Activated CD8-positive, alpha-beta memory T cell treated with anti-CD3 and anti-CD28 coated beads for 24 hours (primary cell): ENCODE data around the gene FLCN.

ENCODE experiments used
- DNase-seq: peaks from one replicate; pipeline ENCODE4 v3.0.0-alpha.2; 2020

The FLCN gene

DNA sequence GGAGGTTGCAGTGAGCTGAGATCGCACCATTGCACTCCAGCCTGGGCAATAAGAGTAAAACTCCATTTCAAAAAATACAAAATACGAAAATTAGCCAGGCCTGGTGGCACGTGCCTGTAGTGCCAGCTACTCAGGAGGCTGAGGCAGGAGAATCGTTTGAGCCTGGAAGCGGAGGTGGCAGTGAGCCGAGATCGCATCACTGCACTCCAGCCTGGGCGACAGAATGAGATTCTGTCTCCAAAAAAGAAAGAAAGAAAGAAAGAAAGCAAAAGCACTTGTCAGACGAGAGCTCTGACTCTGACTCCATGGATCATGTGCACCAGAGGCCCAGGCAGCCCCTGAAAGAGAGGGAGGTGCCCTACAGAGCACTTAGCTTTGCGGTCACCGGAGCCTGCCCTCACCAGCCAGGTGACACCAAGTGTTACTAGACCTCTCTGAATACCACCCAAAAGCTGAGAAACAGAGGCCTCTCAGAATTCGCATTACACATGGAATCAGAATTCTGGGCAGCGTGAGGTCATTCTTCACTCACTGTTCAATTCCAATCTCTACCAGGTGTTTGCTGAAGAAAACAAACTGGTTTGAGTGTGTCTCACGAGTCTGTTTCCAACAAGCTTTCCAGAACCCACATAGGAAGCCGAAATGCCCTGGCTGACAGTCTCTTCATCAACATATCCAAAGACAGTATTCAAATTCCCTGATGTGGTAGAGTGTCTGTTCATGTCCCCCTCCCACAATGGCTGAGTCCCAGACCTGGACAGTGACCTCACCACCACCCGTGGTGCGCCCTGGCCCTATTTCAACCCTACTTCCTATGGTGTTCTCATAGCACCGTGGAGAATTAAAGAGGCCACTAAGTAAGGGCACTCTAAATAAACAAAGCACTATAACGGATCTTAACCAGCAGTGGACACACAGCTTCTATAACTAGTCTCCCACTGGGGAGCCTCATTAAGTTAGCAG is 1.5 kb downstream of the FLCN start:
- no peak for DNase-seq

GRCh38 chr17:17232303-17232621 is 4.7 kb downstream of the FLCN start:
- DNase-seq: no peak

GRCh38 chr17:17231621-17232302 is 5.2 kb downstream of the FLCN start:
- no peak for DNase-seq

- no peak for DNase-seq
Measured at GRCh38 chr17:17229416-17230384, 7.3 kb downstream of the FLCN start.

DNA sequence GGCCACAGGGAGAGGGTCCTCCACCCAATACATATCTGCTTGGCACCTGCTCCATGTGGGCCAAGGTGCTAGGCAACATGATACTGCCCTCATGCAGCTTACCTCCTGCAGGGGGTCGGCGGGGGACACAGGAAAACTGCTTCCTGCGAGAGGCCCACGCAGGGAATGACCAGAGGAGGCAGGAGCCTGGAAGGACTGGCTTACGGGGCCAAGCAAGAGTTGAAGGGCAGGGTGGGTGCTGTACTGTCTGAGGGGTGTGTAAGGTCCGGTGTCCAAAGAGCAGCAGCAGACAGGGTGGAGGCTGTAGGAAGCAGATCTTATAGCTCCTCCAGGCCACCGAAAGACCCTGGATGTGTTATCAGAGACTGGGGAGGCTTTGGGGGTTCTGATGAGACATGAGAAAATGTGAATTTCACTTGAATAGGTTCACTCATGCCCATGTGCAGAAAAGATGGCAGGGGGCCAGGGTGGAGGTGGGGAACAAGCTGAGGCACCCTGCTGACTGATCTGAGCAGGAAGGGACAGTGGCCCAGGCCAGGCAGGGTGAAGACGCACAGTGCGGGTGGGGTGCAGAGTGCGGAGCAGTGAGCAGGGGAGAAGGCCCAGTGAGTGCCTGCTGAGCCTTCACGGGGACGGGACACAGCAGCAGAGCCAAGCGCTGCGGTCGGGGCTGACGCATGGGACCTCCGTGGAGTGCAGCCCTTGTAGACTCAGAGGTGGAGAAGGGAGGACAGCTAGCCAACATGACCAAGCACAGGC is 8.3 kb downstream of the FLCN start:
- no peak for DNase-seq

DNA sequence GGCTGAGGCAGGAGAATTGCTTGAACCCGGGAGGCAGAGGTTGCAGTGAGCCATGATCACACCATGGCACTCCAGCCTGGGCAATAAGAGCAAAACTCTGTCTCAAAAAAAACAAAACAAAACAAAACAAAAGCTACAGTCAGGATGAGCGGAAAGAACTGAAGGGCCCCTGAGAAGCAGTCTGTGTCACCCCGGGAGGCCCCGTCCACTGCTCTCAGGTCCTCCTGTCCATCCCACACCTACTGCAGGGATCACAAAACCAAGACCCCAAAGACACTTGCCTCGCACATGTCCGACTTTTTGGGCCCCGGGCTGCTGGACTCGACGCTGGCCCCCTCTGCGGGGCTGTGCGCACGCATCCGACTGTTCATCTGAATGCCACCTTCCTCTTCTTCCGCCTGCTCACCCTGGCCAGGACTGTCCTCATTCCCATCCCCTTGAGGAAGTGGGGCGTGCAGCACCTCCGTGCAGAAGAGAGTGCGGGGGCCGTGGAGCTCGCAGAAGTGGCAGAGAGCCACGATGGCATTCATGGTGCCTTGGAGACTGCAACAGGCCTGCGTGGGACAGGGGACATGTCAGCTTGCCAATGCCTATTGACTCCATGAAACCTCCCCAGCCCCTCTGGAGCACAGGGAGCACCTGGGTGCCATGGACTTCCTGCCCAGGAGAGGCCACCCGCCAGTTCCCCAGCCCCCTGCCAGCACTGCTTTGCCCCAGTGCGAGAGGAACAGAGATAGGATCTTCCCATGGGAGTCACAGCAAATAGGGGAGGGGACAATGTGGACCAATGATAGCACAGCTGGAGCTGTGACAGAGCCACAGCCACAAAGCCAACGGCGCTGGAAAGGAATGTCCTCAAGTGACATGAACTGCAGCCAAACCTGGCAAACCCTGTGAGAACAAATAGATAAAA is 9.1 kb downstream of the FLCN start:
- no peak for DNase-seq

- DNase-seq: no peak
Measured at GRCh38 chr17:17226451-17227265, 10.3 kb downstream of the FLCN start.

GRCh38 chr17:17225901-17226300 is 11.1 kb downstream of the FLCN start:
- no peak for DNase-seq

DNA sequence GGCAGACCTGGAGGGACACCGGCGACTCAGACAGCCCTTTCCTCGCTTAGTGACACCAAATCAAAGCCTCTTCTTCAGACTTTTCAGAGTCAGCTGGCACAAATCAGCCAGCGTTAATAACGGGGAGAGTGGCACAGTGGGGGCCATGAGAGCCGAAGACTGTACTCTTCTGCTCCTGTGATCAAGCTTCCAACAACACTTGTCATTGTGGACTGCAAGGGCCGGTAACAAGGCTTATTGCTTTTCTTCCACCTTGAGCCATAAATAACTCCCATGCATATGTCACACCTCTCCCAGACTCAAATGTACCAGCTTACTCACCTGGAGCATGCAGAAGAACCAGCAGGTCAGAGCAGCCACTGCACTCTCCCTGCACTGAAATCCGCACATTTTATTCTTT is 12.8 kb downstream of the FLCN start:
- no peak for DNase-seq

GRCh38 chr17:17223736-17224135 is 13.2 kb downstream of the FLCN start:
- DNase-seq: no peak

GRCh38 chr17:17221329-17221728 is 15.6 kb downstream of the FLCN start:
- DNase-seq: no peak

DNA sequence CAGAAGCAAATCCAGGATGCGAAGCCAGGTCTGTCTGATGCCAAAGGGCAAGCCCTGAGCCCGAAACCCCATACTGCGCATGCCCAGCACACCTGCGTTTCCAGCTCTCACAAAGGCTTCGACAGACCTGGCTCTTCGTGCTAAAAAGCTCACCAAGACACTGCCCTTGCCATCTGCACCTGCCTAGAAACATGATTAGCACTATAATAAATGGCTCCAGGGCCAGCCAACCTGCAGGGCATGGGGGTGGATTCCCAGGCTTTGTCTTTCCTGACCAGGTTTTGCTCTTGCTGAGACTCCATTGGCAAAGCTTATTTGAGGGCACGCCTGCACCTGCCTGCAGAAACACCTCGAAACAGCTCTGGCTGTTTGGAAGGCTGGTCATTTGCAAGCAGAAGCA is 16.4 kb downstream of the FLCN start:
- no peak for DNase-seq

DNA sequence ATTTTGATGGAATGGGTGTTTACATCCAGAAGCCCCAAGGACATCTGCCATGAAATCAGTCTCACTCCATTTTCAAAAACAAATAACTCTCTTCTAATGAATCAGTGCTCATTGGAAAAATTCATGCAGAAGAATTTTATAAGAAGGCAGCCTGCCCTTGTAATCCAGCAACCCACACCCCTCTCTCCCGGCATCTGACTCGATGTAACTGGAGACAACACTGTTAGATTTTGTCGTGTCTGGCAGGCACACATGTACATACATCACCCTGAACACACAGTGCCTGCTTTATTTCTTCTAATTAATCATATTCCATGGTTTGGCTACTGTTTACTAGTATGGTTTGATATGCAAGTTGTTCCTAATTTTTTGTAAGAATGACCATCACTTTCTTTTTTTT is 19.0 kb downstream of the FLCN start:
- DNase-seq: no peak

DNA sequence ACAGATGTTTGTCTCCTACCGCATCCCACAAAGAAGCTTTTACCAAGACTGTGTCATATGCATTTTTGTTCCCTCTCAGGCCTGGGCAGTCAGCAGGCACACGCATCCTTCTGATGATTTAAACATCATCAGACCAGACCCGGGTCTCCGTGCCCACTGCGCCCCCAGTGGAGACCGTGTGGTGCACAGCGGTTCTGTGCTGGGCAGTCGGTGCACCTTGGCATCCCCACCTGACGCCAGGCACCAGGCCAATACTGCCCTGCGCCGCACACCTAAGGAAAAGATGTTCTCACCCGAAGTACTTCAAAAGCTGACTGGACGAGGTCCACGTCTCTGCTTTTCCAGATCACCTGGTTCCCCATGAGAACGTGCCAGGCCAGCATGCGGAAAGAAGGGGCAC is 20.2 kb downstream of the FLCN start:
- DNase-seq: no peak

DNA sequence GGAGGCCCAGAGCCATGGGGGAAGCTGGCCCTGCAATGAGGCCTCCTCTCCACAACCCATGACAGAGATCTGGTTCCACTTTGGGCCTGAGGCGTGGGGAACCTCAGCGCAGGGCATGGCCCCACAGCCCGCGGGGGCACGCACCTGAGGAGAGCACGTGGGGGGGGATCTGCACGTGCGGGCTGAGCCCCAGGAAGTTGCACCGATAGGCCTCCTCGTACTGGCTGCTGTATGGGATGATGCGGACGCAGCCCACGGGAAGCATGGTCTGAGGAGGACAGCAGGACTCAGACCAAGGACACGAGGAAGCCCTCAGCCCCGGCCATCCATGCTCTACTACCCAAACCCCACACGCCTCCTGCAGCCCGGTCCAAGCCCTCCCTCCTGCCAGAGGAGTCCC is 20.7 kb downstream of the FLCN start:
- DNase-seq: no peak

DNA sequence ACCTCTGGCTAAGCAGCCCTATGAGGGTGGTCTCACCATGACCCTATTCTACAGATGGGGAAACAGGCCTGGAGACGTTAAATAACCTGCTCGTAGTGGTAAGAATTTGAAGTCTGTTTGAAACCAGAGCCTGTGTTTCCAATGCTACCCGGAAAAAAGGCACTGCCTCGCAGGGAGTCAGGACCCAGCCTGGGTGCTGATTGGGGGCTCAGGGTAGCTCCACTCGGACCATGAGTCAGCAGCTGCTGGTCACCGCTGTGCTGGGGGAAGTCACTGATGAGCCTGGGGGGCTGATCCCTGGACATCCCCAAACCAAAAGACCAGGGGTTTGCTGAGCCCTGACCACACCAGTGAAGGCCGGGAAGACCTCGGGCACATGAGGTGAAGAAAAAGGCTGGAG is 21.4 kb downstream of the FLCN start:
- no peak for DNase-seq

DNA sequence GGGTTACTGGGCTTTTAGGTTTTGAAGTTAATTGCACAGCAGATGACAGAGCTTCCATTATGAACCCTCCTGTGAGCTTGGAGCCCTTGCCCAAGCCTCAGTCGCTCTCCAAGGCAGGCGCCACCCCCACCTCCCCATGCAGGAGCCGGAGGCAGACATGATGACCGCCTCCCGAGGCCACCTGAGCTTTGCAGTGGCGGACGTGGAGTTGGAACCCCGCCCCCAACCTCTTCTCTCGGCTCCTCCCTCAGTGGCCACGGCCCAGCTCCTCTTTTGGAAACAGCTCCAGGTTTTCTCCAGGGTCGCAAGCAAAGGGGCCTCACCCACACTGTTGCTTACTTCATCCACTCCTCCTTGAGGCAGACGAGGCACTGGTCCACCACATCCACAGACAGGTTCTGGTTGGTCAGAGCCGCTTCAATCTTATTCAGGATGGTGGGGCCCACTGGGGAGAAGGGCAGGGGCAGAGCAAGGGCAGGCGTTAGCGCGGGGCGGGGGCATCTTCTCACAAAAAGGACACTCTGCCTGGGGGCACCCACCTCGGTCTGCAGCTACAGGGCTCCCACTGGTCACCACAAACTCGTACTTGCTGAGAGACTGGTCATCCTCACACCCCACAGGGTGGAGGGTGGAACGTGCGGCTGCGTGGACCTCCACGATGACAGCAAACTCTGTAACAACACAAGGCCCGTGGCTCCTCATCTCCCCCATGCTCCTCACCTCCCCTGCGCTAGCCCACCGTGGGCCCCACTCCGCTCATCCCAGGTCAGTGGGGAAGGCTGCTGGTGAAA is 22.1 kb downstream of the FLCN start:
- DNase-seq: no peak

DNA sequence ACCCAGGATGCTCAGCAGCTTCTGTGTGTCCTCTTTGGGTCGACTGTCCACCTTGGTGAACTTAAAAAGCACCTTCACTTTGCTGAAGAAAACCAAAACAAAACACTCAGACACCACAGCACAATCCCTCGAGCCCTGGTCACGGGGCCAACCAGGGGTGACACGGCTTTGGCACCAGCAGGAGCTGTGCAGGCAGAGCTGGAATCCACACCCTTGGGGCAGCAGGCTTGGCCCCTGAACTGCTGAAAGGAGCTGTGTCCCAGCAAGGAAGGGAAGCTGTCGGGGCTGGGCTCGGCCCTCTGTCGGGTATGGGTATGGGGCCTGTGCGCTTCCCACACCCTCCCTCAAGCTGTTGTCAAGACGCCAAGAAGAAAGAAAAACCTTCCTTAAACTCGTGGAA is 23.2 kb downstream of the FLCN start:
- no peak for DNase-seq

GRCh38 chr17:17207998-17208397 is 29.0 kb downstream of the FLCN start:
- no peak for DNase-seq

GRCh38 chr17:17206913-17207335 is 30.0 kb downstream of the FLCN start:
- no peak for DNase-seq
